Hepatocyte (in vitro differentiated cells): ENCODE data around the gene MT4.

Source experiments
- CTCF ChIP-seq: fragments of 200-600 bp; sonication (generic); IDR thresholded peaks from 2 replicates; pipeline ENCODE4 v1.5.1; 2016; ENCODE audit warnings: antibody characterized with exemption, mild to moderate bottlenecking; ENCODE audit not compliant: poor library complexity
- EZH2 ChIP-seq: fragments of 200-600 bp; sonication (generic); IDR thresholded peaks from 2 replicates; pipeline ENCODE4 v1.6.1; 2016; ENCODE audit warnings: antibody characterized with exemption, mild to moderate bottlenecking, borderline replicate concordance
- EZH2phosphoT487 ChIP-seq: fragments of 200-600 bp; sonication (generic); IDR thresholded peaks from one replicate; pipeline ENCODE4 v1.6.1; 2018; ENCODE audit warnings: antibody characterized with exemption, mild to moderate bottlenecking, low read depth, moderate library complexity; ENCODE audit not compliant: unreplicated experiment, severe bottlenecking

GRCh38 chr16:56608876-56609462 lies 44.1 kb downstream of the MT4 start:
- TF ChIP-seq CTCF (no peak), EZH2 (no peak), EZH2phosphoT487 (no peak)
